ENCODE results near the gene COX14. TPM values are rescaled to one million over a fixed set of nuclear protein-coding genes. Genes with fewer than 3 reads are reported as not detected.

The COX14 gene
- total RNA-seq, 1 experiment from 2014 or later: 84.7 TPM

- no peak overlapping the region for H3K4me3 ChIP-seq (ENCODE audit: low read length)
- no peaks in the 10 kb centered on the region for H3K9me2 ChIP-seq (replicated peaks; ENCODE audit: low read length)
- ChIA-PET CTCF (no interaction called here), POLR2A (ENCODE audit: unreplicated experiment) (no interaction called here)
- no peak for TF ChIP-seq EZH2 (IDR thresholded peaks at IDR 0.05; ENCODE audit: low read length, unreplicated experiment)
- TF ChIP-seq EZH2phosphoT487 (IDR thresholded peaks at IDR 0.05; ENCODE audit: borderline replicate concordance, low read length): no peak
- TF ChIP-seq CTCF (conservative IDR thresholded peaks at IDR 0.05; ENCODE audit: low read depth, low read length): no peak
- no peak overlapping the region for H3K4me2 ChIP-seq (ENCODE audit: low read length)
- H2AFZ ChIP-seq (ENCODE audit: low read length): no peak overlapping the region
- no peaks in the 10 kb centered on the region for H3F3A ChIP-seq (ENCODE audit: low read length, unreplicated experiment)
- 0 out of 2 replicates have a peak, but pooled peaks cover 5% of the 10 kb centered on the region for H4K20me1 ChIP-seq (ENCODE audit: low read length)
- H3K79me2 ChIP-seq (ENCODE audit: low read length): peaks cover 53% of the 10 kb centered on the region
- H3K9me3 ChIP-seq (ENCODE audit: low read length): no peaks in the 10 kb centered on the region
- no TSS peak for BruUV-seq (replicated peaks)
- ATAC-seq (no peak), DNase-seq (no peak)
- H3K9ac ChIP-seq (ENCODE audit: low read length): no peak overlapping the region
- no peak overlapping the region for H3K27ac ChIP-seq (ENCODE audit: low read length)
- peaks cover 6% of the 10 kb centered on the region; the same call in 1 of the 2 replicates for H3K4me1 ChIP-seq (ENCODE audit: insufficient read depth, low read length)
- peaks cover 21% of the 10 kb centered on the region for H3K36me3 ChIP-seq (ENCODE audit: low read depth, low read length)
- no peaks in the 10 kb centered on the region for H3K27me3 ChIP-seq (ENCODE audit: low read length)
- intact Hi-C loops (cut with micrococcal nuclease): no loop called here
These were observed 5.1 kb downstream of the COX14 start for GRCh38 chr12:50117057-50117622.

- TF ChIP-seq EZH2phosphoT487 (IDR thresholded peaks at IDR 0.05; ENCODE audit: borderline replicate concordance, low read length) (no peak), EZH2 (IDR thresholded peaks at IDR 0.05; ENCODE audit: low read length, unreplicated experiment) (no peak), CTCF (conservative IDR thresholded peaks at IDR 0.05; ENCODE audit: low read depth, low read length) (no peak)
- ChIA-PET CTCF (no interaction called here), POLR2A (ENCODE audit: unreplicated experiment) (no interaction called here)
- Histone ChIP-seq H3K4me3 (ENCODE audit: low read length) (no peak overlapping the region), H3K9me3 (ENCODE audit: low read length) (no peaks in the 10 kb centered on the region), H4K20me1 (ENCODE audit: low read length) (no peaks in the 10 kb centered on the region), H3K36me3 (ENCODE audit: low read depth, low read length) (peaks cover 21% of the 10 kb centered on the region), H3K79me2 (ENCODE audit: low read length) (peaks cover 31% of the 10 kb centered on the region), H3K27ac (ENCODE audit: low read length) (no peak overlapping the region), H3K9me2 (replicated peaks; ENCODE audit: low read length) (no peaks in the 10 kb centered on the region), H3K4me2 (ENCODE audit: low read length) (no peak overlapping the region), H2AFZ (ENCODE audit: low read length) (no peak overlapping the region), H3K4me1 (ENCODE audit: insufficient read depth, low read length) (peaks cover under 1% of the 10 kb centered on the region; the same call in 1 of the 2 replicates), H3F3A (ENCODE audit: low read length, unreplicated experiment) (no peaks in the 10 kb centered on the region), H3K27me3 (ENCODE audit: low read length) (no peaks in the 10 kb centered on the region), H3K9ac (ENCODE audit: low read length) (no peak overlapping the region)
- no peak for DNase-seq
- no peak for ATAC-seq
- BruUV-seq (replicated peaks): no TSS peak
- intact Hi-C loops (cut with micrococcal nuclease): no loop called here
These were observed 7.4 kb downstream of the COX14 start for GRCh38 chr12:50119387-50119786.

GRCh38 chr12:50120521-50120920 is 8.5 kb downstream of the COX14 start:
- intact Hi-C loops (cut with micrococcal nuclease): no loop called here
- no peaks in the 10 kb centered on the region for H3F3A ChIP-seq (ENCODE audit: low read length, unreplicated experiment)
- H2AFZ ChIP-seq (ENCODE audit: low read length): no peak overlapping the region
- no peak for DNase-seq
- H3K4me1 ChIP-seq (ENCODE audit: insufficient read depth, low read length): no peaks in the 10 kb centered on the region
- ATAC-seq: no peak
- no peak for TF ChIP-seq EZH2 (IDR thresholded peaks at IDR 0.05; ENCODE audit: low read length, unreplicated experiment)
- TF ChIP-seq EZH2phosphoT487 (IDR thresholded peaks at IDR 0.05; ENCODE audit: borderline replicate concordance, low read length): no peak
- TF ChIP-seq CTCF (conservative IDR thresholded peaks at IDR 0.05; ENCODE audit: low read depth, low read length): no peak
- H3K9me2 ChIP-seq (replicated peaks; ENCODE audit: low read length): no peaks in the 10 kb centered on the region
- no peak overlapping the region for H3K27ac ChIP-seq (ENCODE audit: low read length)
- no peak overlapping the region for H3K4me2 ChIP-seq (ENCODE audit: low read length)
- H3K9ac ChIP-seq (ENCODE audit: low read length): no peak overlapping the region
- peaks cover 21% of the 10 kb centered on the region for H3K36me3 ChIP-seq (ENCODE audit: low read depth, low read length)
- no peak overlapping the region for H3K4me3 ChIP-seq (ENCODE audit: low read length)
- BruUV-seq (replicated peaks): no TSS peak
- H3K9me3 ChIP-seq (ENCODE audit: low read length): no peaks in the 10 kb centered on the region
- CTCF ChIA-PET: no interaction called here
- H4K20me1 ChIP-seq (ENCODE audit: low read length): no peaks in the 10 kb centered on the region
- POLR2A ChIA-PET (ENCODE audit: unreplicated experiment): no interaction called here
- no peaks in the 10 kb centered on the region for H3K27me3 ChIP-seq (ENCODE audit: low read length)
- peaks cover 23% of the 10 kb centered on the region for H3K79me2 ChIP-seq (ENCODE audit: low read length)
